Activated B cell treated with CpG ODN at 0.5 μM for 24 hours (primary cell): Measurements from ENCODE around the gene YWHAH. TPM values are rescaled to one million over a fixed set of nuclear protein-coding genes. Genes with fewer than 3 reads are reported as not detected.

Source experiments
- ATAC-seq: fragments of 200-7000 bp; cut with Tn5 transposase; one replicate; pipeline ENCODE4 v1.10.0; 2021; ENCODE audit warnings: low read depth, mild to moderate bottlenecking, moderate library complexity
- CTCF ChIA-PET: fragments of 350-600 bp; sonication (Branson Sonifier 250); formaldehyde crosslinking; loops from one replicate; lab custom pipeline; 2021; ENCODE audit warnings: antibody characterized with exemption; lab: Charles Lee
- POLR2A ChIA-PET: fragments of 350-600 bp; sonication (Branson Sonifier 250); formaldehyde crosslinking; loops from one replicate; lab custom pipeline; 2021; ENCODE audit warnings: antibody characterized with exemption; lab: Charles Lee
- DNase-seq: peaks from one replicate; pipeline ENCODE4 v3.0.0; 2022
- H3K27ac Mint-ChIP-seq: one replicate; pipeline ENCODE4 v1.8.0; 2020; ENCODE audit warnings: mixed read lengths
- H3K27me3 Mint-ChIP-seq: one replicate; pipeline ENCODE4 v1.8.0; 2021; ENCODE audit warnings: mixed read lengths
- H3K36me3 Mint-ChIP-seq: one replicate; pipeline ENCODE4 v1.8.0; 2021; ENCODE audit warnings: low read depth, mixed read lengths
- H3K4me1 Mint-ChIP-seq: one replicate; pipeline ENCODE4 v1.8.0; 2021; ENCODE audit warnings: mixed read lengths
- H3K4me3 Mint-ChIP-seq: one replicate; pipeline ENCODE4 v1.8.0; 2020; ENCODE audit warnings: mild to moderate bottlenecking, mixed read lengths
- H3K9me3 Mint-ChIP-seq: one replicate; pipeline ENCODE4 v1.8.0; 2020; ENCODE audit warnings: mixed read lengths
- CTCF ChIP-seq: fragments of 200-600 bp; IDR thresholded peaks from one replicate; pipeline ENCODE4 v1.8.0; 2022; ENCODE audit warnings: antibody characterized with exemption, mild to moderate bottlenecking
- intact Hi-C: fragments of 100-400 bp; cut with micrococcal nuclease; formaldehyde crosslinking; loops from one replicate; pipeline ENCODE4 v1.15.1; 2024
- total RNA-seq: library from RNA; stranded (reverse); gene quantifications from 2 replicates; pipeline ENCODE4 v1.2.3, GENCODE V29; 2022

YWHAH gene
- total RNA-seq, 1 donor from 2014 or later, result 48.9 TPM

GRCh38 chr22:31960767-31961166, 16.4 kb downstream of the YWHAH start:
- Mint-ChIP-seq H3K36me3 (peaks cover 31% of the 10 kb centered on the region), H3K27ac (no peak overlapping the region), H3K27me3 (peaks cover 2% of the 10 kb centered on the region), H3K4me1 (no peaks in the 10 kb centered on the region), H3K4me3 (no peak overlapping the region), H3K9me3 (no peaks in the 10 kb centered on the region)
- CTCF ChIA-PET, result interaction anchor here (0.9 to 1.1 kb wide), 2 partner anchors 9 to 10 kb away, joined by 3 to 5 read pairs; no protein-coding TSS in a partner anchor
- intact Hi-C loops, result no loop called here
- ATAC-seq (no peak), DNase-seq (no peak)
- no peak for TF ChIP-seq CTCF
- POLR2A ChIA-PET, result no interaction called here

GRCh38 chr22:31962387-31963125, 18.2 kb downstream of the YWHAH start:
- Mint-ChIP-seq H3K27ac (no peak overlapping the region), H3K36me3 (peaks cover 13% of the 10 kb centered on the region), H3K27me3 (peaks cover 2% of the 10 kb centered on the region), H3K9me3 (no peaks in the 10 kb centered on the region), H3K4me1 (no peaks in the 10 kb centered on the region), H3K4me3 (no peak overlapping the region)
- POLR2A ChIA-PET, result no interaction called here
- no peak for TF ChIP-seq CTCF
- CTCF ChIA-PET, result no interaction called here
- intact Hi-C loops, result no loop called here
- ATAC-seq (no peak), DNase-seq (no peak)

GRCh38 chr22:31968022-31968421, 23.7 kb downstream of the YWHAH start:
- H3K9me3 Mint-ChIP-seq, result no peaks in the 10 kb centered on the region
- H3K4me1 Mint-ChIP-seq, result peaks cover 18% of the 10 kb centered on the region
- DNase-seq (no peak), ATAC-seq (no peak)
- H3K4me3 Mint-ChIP-seq, result no peak overlapping the region
- intact Hi-C loops, result no loop called here
- H3K27ac Mint-ChIP-seq, result no peak overlapping the region
- CTCF ChIA-PET, result interaction anchor here (0.6 kb wide), 1 partner anchor 1500 kb away, joined by 4 read pairs; no protein-coding TSS in a partner anchor
- TF ChIP-seq CTCF, result no peak
- POLR2A ChIA-PET, result no interaction called here
- no peaks in the 10 kb centered on the region for H3K36me3 Mint-ChIP-seq
- peaks cover 2% of the 10 kb centered on the region for H3K27me3 Mint-ChIP-seq

- ChIA-PET POLR2A (interaction anchor here (0.5 to 1.3 kb wide), 4 partner anchors 141 to 505 kb away, joined by 3 to 6 read pairs (median 4); partner anchors contain the start of gene FBXO7), CTCF (interaction anchor here (0.9 to 1.3 kb wide), 13 partner anchors 9 to 504 kb away, joined by 3 to 5 read pairs (median 4); partner anchors contain the start of gene PISD)
- peaks cover 18% of the 10 kb centered on the region for H3K4me1 Mint-ChIP-seq
Measured at GRCh38 chr22:31969789-31970489, 25.6 kb downstream of the YWHAH start.

More at GRCh38 chr22:31969789-31970489, 25.6 kb downstream of the YWHAH start:
- Mint-ChIP-seq H3K4me3 (peak overlapping the region; percentile 76), H3K36me3 (no peaks in the 10 kb centered on the region), H3K9me3 (no peaks in the 10 kb centered on the region), H3K27me3 (peaks cover 2% of the 10 kb centered on the region), H3K27ac (peak overlapping the region; percentile 56)
- DNase-seq (peak; percentile 34), ATAC-seq (peak; percentile 56)
- intact Hi-C loops, result loop anchor here (1.0 to 5.0 kb wide), 4 partner anchors 26 to 505 kb away; partner anchors contain the start of genes FBXO7 and YWHAH
- no peak for TF ChIP-seq CTCF
